Testis (tissue), 5 donors: ENCODE results near the gene RABEP2. TPM values are rescaled to one million over a fixed set of nuclear protein-coding genes. Genes with fewer than 3 reads are reported as not detected.
"Not testable (repeated sequence)": the region's sequence is repeated elsewhere in the genome, so short reads cannot be mapped to it uniquely, and the experiment has no call there.

ENCODE experiments used
- DNase-seq: peaks from one replicate; pipeline ENCODE4 v3.0.0-alpha.2; 2019
- H3K27ac ChIP-seq, 2 donors: fragments of 200-600 bp; sonication (generic); one replicate each; pipeline ENCODE4 v1.5.1; 2019
- H3K27me3 ChIP-seq: fragments of 200-600 bp; sonication (generic); one replicate; pipeline ENCODE4 v1.5.1; 2019
- H3K36me3 ChIP-seq: fragments of 200-600 bp; sonication (generic); one replicate; pipeline ENCODE4 v1.5.1; 2017; ENCODE audit warnings: low read depth; ENCODE audit errors: missing control alignments
- H3K4me1 ChIP-seq: fragments of 200-600 bp; sonication (generic); one replicate; pipeline ENCODE4 v1.5.1; 2019
- H3K4me3 ChIP-seq, 2 donors: fragments of 200-600 bp; sonication (generic); one replicate each; pipeline ENCODE4 v1.5.1; 2017 to 2019
- H3K9me3 ChIP-seq: fragments of 200-600 bp; sonication (generic); one replicate; pipeline ENCODE4 v1.5.1; 2017
- CTCF ChIP-seq, 3 experiments: fragments of 450-650 bp in 2 of 3; fragments of 200-600 bp in 1 of 3; sonication (generic) in 1 of 3; IDR thresholded peaks; one replicate each; pipeline ENCODE4 v1.5.1; 2016 to 2019; ENCODE audit warnings: antibody characterized with exemption in 3 of 3, mild to moderate bottlenecking in 2 of 3, moderate library complexity in 1 of 3
- POLR2A ChIP-seq: fragments of 450-650 bp; IDR thresholded peaks from one replicate; pipeline ENCODE4 v1.6.1; 2017; ENCODE audit warnings: antibody characterized with exemption, mild to moderate bottlenecking, moderate library complexity
- WGBS, 2 donors: methylation state at CpG; one replicate each; pipeline ENCODE4 v1.1.5; 2018; 5-methylcytosine and 5-hydroxymethylcytosine counted together
- intact Hi-C: fragments of 100-400 bp; cut with DNase I; formaldehyde crosslinking; loops from one replicate; pipeline ENCODE4 v1.15.1; 2023; ENCODE audit warnings: low total_unique reads
- long read RNA-seq, 2 donors: transcript quantifications; one replicate each; lab custom pipeline, GENCODE V29; 2026
- polyA plus RNA-seq: library from polyadenylated mRNA; stranded (reverse); fragments of 350-450 nt; fragmentation: Illumina TruSeq; extraction: RNeasy Lipid Tissue Mini Kit (QIAGEN cat#74804); gene quantifications from one replicate; pipeline ENCODE4 v1.2.3, GENCODE V29; 2014; ENCODE audit warnings: low read depth, low replicate concordance; ENCODE audit not compliant: insufficient read depth
- total RNA-seq, 2 donors: library from RNA; depleted of rRNA; stranded (reverse); fragments of >200 nt; gene quantifications; one replicate each; pipeline ENCODE4 v1.2.3, GENCODE V29; 2016

RABEP2 gene, protein sequence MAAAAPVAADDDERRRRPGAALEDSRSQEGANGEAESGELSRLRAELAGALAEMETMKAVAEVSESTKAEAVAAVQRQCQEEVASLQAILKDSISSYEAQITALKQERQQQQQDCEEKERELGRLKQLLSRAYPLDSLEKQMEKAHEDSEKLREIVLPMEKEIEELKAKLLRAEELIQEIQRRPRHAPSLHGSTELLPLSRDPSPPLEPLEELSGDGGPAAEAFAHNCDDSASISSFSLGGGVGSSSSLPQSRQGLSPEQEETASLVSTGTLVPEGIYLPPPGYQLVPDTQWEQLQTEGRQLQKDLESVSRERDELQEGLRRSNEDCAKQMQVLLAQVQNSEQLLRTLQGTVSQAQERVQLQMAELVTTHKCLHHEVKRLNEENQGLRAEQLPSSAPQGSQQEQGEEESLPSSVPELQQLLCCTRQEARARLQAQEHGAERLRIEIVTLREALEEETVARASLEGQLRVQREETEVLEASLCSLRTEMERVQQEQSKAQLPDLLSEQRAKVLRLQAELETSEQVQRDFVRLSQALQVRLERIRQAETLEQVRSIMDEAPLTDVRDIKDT
- total RNA-seq = 10 to 100 TPM; 43.3 to 51.8 TPM
- 14.2 TPM for polyA plus RNA-seq
- long read RNA-seq, donor 1, partial matches to known transcripts = 0 of 9 reads
- long read RNA-seq, donor 1, other reads (novel, unspliced or antisense) = 6 of 9 reads
- long read RNA-seq, donor 2, partial matches to known transcripts = 0 of 1 reads
- long read RNA-seq, donor 2, other reads (novel, unspliced or antisense) = 0 of 1 reads

- H3K27me3 ChIP-seq = no peaks in the 10 kb centered on the region
- 0 to 1% methylated on average over 18 to 63 of the region's 66 CpGs for WGBS, 2 donors
- TF ChIP-seq CTCF (IDR thresholded peaks at IDR 0.05) (no peak), POLR2A (no peak)
- intact Hi-C loops = no loop called here
- H3K36me3 ChIP-seq = no peaks in the 10 kb centered on the region
- peak within 1 kb of the TSS; percentile 66 to 97 for H3K27ac ChIP-seq
- H3K9me3 ChIP-seq = no peaks in the 10 kb centered on the region
- H3K4me1 ChIP-seq = peaks cover 13% of the 10 kb centered on the region
- DNase-seq = peak; percentile 95
- H3K4me3 ChIP-seq = peak within 1 kb of the TSS; percentile 70 to 90
Observed at GRCh38 chr16:28924762-28925385, at the start of gene RABEP2. Gene RABEP2 (minus strand): TSS chr16:28925238. CDS start chr16:28925163, 75 bp downstream.

DNA sequence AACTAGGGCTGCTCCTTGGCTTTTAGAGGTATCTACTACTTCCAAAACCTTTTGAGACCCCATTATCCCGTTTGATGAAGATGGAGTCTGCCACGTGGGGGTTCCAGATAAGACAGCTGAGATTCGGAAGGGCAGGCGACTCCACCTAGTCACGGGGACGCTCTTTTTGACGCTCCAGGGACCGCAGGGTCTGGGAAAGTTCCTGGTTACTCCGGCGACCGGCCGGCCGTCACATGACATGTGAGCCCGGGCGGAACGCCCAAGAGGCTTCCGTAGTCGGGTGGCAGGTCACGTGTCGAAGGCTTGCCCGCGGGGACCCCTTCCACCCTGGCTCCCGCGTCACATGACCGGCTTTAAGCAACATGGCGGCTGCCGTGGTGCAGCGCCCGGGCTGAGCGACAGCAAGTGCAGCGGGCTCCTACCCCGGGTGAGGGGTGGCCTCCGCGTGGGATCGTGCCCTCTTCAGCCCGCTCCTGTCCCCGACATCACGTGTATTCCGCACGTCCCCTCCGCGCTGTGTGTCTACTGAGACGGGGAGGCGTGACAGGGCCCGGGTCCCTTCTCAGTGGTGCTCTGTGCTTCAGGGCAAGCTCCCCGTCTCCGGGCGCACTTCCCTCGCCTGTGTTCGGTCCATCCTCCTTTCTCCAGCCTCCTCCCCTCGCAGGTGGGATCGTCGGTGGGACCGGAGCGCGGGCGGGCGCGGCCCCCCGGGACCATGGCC lies 49.6 kb upstream of the RABEP2 start, which contains the start of gene SPNS1:
TSS of gene SPNS1 (plus strand) at position 342 of the 721 bp plus-strand sequence. CDS start at position 716, 374 bp downstream.
- Histone ChIP-seq H3K27ac (peak within 1 kb of the TSS; percentile 42 to 73), H3K36me3 (no peaks in the 10 kb centered on the region), H3K4me3 (peak within 1 kb of the TSS; percentile 82 to 84), H3K9me3 (no peaks in the 10 kb centered on the region), H3K27me3 (no peaks in the 10 kb centered on the region), H3K4me1 (peaks cover 14% of the 10 kb centered on the region)
- TF ChIP-seq CTCF (IDR thresholded peaks at IDR 0.05) = no peak
- TF ChIP-seq POLR2A = no peak
- 0% methylated on average over 2 to 58 of the region's 60 CpGs for WGBS, 2 donors
- intact Hi-C loops = no loop called here
- peak; percentile 98 for DNase-seq

GRCh38 chr16:28974007-28974436 lies 49.0 kb upstream of the RABEP2 start:
- peak; percentile 77 for DNase-seq
- intact Hi-C loops = no loop called here
- Histone ChIP-seq H3K4me3 (peak overlapping the region; percentile 82 to 84), H3K9me3 (no peaks in the 10 kb centered on the region), H3K36me3 (no peaks in the 10 kb centered on the region), H3K27me3 (no peaks in the 10 kb centered on the region), H3K4me1 (peaks cover 14% of the 10 kb centered on the region), H3K27ac (peak overlapping the region; percentile 42 to 73)
- WGBS, 2 donors = 0% methylated on average over 17 of the region's 17 CpGs
- TF ChIP-seq POLR2A (no peak), CTCF (IDR thresholded peaks at IDR 0.05) (peak; percentile 14 to 58 (median 45))

GRCh38 chr16:28969696-28970095 lies 44.7 kb upstream of the RABEP2 start:
- DNase-seq, H3K9me3 ChIP-seq, intact Hi-C loops, H3K27me3 ChIP-seq, H3K4me1 ChIP-seq, H3K4me3 ChIP-seq, H3K36me3 ChIP-seq, H3K27ac ChIP-seq: not testable (repeated sequence)
- 82 to 100% methylated on average over 2 of the region's 2 CpGs for WGBS, 2 donors
